Activated CD8-positive, alpha-beta memory T cell treated with anti-CD3 and anti-CD28 coated beads, Interleukin-2, amount 50 U/mL, for 4 hours (primary cell): ENCODE measurements around the gene SMIM14.
"Not testable (repeated sequence)": the region's sequence is repeated elsewhere in the genome, so short reads cannot be mapped to it uniquely, and the experiment has no call there.

Experiments used
- DNase-seq: peaks from one replicate; pipeline ENCODE4 v3.0.0-alpha.2; 2020

Gene SMIM14

DNA sequence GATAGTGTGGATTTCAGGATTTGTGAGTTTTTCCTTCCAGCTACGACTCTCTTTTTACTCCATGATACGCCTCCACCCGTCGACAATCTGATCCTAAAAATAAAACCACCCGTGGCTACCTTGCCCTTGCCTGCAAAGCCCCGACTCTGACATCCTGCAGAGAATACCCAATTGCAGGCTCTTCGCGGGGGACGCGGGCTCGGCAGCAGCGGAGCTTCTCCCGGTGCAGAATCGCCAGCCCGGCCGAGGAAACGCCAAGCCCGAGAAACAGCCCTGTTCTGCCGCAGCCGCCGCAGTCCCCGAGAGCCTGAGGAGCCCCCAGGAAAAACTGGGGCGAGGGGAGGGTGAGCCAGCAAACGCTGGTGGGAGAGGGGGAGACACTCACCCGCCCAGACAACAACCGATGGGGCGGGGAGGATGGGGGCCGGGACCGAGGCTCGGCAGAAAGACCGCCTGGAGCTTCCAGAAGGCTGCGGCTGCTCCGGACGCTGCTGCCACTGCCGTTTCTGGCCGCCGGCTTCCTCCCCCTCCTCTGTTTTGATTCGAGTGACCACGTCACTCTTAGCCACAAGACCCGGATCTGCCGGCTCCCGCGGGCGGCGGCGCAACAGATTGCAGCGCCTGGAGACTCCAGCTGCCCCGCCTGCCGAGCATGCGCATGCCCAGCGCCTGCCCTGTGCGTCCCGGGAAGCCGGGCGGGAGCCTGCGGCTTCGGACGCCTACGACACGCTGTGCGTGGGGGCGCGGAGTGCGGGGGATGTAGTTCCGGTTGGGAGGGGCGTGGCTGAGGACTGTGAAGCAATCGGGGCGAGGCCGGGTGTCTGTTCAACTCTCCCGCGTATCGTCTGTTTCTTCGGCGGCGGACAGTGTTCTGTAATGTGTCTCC is at the start of gene SMIM14:
Gene SMIM14, minus strand, starts transcription at position 512 of the 886 bp plus-strand sequence. CDS start 33,720 bp downstream, outside the sequence.
- DNase-seq: peak; percentile 91

DNA sequence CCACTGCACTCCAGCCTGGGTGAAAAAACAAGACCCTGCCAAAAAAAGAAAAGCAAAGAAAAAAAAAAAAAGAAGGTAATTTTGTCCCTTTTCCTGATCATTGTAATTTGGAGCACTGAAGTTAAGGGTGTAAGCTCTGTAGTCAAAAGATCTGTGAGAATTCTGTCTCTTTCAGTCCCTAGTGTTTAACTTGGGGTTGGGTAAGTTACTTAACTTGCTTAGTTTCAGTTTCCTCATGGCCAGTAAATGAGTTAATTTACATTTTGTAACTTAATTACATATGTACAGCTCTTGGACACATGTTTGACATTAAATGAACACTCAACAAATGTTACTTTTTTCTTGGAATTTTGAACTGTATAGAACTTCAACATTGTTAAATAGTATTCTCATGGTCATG is 48.3 kb upstream of the SMIM14 start:
- DNase-seq: no peak

DNA sequence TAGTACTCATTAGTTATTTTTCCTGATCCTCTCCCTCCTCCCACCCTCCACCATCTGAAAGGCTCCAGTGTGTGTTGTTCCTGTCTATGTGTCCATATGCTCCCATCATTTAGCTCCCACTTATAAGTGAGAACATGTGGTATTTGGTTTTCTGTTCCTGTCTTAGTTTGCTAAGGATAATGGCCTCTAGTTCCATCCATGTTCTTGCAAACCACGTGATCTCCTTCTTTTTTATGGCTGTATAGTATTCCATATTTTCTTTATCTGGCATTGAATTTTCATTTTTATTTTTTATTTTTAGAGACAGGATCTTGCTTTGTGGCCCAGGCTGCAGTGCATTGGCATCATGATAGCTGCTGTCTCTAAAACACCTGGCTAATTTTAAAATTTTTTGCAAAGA is 47.3 kb upstream of the SMIM14 start:
- DNase-seq: no peak

DNA sequence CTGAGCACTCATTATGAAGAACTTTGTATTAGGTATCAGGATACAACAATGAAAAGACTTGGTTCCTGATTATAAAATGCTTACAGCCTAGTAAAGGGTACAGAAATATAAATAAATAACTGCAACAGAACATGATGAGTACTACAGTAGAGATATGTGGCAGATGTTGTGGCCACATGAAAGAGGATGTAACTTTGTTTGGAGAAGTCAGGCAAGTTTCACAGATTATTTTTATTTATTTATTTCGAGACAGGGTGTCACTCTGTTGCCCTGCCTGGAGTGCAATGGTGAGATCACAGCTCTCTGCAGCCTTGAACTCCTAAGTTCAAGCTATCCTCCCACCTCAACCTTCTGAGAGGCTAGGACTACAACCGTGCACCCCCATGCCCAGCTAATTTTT is 43.5 kb upstream of the SMIM14 start:
- DNase-seq: no peak

DNA sequence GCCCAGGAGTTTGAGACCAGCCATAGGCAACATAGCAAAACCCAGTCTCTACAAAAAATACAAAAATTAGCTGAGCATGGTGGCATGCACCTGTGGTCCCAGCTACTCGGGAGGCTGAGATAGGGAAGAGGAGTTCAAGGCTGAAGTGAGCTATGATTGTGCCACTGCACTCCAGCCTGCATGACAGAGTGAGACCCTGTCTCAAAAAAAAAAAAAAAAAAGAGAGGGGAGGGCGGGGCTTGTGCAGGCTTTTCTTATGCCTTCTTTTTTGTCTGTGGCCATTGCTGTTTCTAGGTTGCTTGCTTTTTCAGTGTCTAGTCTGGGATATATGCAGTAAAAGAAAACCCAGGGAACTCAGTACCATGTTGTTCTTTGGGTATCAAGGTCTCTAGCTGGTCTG is 42.3 kb upstream of the SMIM14 start:
- DNase-seq: not testable (repeated sequence)

DNA sequence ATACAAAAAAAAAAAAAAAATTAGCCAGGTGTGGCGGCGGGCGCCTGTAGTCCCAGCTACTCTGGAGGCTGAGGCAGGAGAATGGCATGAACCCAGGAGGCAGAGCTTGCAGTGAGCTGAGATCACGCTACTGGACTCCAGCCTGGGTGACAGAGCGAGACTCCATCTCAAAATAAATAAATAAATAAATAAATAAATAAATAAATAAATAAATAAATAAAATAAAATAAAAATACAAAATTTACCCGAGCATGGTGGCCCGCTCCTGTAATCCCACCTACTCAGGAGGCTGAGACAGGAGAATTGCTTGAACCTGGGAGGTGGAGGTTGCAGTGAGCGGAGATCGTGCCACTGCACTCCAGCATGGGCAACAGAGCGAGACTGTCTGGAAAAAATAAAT is 37.0 kb upstream of the SMIM14 start:
- DNase-seq: not testable (repeated sequence)

DNA sequence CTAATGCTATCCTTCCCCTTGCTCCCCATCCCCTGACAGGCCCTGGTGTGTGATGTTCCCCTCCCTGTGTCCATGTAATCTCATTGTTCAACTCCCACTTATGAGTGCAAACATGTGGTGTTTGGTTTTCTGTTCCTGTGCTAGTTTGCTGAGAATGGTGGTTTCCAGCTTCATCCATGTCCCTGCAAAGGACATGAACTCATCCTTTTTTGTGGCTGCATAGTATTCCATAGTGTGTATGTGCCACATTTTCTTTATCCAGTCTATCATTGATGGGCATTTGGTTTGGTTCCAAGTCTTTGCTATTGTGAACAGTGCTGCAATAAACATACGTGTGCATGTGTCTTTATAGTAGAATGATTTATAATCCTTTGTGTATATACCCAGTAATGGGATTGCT is 31.6 kb upstream of the SMIM14 start:
- DNase-seq: not testable (repeated sequence)

DNA sequence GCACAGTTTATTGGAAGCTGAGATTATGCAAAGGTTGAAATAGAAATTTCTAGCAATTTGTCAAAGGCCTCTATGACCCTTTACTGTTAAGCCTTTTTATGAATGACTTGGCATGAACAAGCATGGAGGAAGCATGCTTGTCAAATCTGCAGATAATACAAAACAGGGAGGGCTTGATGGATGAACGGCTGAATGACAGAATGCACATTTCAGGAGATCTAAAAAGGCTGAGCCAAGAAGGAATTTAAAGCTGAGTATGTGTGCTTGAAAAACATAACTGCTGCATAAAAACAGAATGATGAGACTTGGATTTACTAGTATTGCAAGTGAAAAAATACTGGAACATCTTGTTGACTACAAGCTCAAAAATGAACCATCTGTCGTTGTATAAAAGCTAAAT is 30.2 kb upstream of the SMIM14 start:
- DNase-seq: no peak

DNA sequence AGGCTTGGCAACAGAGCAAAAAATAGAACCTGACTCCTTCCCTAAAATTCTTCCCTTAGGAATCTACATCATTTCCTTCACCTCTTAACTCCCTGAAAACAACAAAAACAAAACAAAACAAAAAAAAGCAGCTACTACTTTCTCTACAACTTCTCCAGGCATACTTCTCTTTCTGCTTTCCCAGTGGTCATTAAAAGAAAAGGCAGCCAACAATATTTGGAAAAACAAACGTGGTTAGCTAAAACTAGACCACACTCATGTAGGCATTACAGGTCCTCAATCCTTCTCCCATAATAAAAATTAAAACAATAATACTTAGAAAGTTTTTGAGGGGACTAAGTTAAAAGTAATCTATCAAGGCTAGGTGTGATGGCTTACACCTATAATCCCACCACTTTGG is 29.0 kb upstream of the SMIM14 start:
- DNase-seq: no peak

DNA sequence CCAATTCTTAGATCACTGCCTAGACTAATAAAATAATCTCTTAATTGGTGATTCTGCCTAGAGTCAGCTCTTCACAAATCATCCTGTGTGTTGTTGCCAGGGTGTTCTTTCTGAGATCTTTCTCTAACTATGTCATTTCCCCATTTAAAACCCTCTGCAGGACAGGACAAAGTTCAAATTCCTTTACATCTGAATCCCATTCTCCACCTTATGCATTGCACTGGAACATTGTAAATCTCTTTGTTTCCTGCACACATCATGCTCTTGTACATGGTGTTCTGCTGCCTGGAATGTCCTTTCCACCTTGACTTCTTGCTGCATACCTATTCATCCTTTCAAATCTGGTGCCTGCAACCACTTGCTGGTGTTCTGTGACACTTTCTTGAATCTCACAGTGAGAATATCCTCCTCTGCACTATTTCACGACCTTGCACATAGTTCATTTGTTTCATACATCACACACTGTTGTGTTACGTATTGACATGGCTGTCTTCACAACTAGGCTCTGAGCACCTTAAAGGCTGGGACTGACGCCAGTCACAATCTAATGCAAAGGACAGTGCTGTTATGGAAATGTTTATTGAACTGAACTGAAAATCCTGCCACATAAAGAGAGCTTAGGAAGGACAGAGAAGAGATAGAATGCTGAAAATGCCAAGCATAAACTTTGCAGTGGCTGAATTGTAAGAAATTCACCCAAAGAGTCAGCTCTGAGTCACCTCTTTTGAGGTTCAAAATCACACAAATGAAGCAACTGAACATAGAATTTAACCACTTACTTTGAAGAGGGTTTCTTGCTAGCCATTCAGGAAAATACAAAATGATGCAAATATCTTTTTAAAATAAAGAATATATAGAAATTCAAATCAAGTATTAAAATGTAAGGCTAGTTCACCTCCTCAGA is 26.4 kb upstream of the SMIM14 start:
- DNase-seq: no peak

DNA sequence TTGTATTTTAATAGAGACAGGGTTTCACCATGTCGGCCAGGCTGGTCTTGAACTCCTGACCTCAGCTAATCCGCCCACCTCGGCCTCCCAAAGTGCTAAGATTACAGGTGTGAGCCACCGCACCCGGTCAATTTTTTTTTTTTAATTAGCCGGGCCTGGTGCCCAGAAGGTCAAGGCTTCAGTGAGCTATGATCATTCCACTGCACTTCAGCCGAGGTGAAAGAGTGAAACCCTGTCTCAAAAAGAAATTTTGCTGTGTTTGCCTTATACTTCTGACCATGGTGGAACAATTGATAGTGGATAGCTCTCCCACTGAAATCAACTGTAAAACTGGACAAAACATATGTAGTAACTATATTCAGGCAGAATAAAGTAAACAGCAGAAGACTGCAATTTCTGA is 24.0 kb upstream of the SMIM14 start:
- DNase-seq: no peak

DNA sequence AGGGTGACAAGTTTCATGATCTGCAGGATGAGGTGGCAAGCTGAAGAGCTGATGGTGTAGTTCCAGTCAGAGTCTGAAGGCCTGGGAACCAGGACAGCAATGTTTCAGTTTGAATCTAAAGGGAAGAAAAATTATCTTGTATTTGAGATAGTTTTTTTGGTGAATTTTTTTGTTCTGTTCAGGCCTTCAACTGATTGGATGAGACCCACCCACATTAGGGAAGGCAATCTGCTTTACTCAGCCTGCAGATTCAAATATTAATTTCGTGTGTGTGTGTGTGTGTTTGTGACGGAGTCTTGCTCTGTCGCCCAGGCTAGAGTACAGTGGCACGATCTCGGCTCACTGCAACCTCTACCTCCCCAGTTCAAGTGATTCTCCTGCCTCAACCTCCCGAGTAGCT is 22.1 kb upstream of the SMIM14 start:
- no peak for DNase-seq

DNA sequence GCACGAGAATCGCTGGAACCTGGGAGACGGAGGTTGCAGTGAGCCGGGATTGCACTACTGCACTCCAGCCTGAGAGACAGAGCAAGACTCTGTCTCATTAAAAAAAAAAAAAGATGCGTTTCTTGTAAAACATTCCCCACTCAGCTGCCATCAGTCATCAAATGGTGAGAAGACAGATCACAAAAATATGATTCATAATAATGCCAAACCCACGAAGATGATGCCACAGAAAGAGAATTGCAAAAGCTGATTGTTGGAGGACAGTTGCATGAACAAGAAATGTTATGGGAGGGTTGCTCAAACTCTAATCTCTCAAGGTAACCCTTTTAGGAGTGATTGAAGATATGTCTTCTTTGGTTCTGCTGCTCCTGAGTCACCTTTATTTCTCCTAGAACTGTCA is 21.4 kb upstream of the SMIM14 start:
- DNase-seq: no peak

DNA sequence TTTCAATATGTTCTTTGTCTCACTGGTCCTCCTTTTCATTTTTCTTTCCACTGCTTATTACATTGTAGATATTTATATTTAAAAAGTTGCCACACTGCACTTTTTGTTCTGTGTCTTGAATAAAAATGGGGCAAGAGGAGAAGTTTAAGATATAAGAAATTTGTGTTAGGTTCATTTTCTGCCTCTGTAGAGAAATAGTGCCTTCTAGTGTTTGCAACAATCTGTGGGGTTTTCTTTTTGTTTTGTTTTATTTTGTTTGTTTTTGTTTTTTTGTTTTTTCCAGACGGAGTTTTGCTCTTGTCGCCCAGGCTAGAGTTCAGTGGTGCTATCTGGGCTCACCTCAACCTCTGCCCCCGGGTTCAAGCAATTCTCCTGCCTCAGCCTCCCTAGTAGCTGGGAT is 20.1 kb upstream of the SMIM14 start:
- DNase-seq: no peak

DNA sequence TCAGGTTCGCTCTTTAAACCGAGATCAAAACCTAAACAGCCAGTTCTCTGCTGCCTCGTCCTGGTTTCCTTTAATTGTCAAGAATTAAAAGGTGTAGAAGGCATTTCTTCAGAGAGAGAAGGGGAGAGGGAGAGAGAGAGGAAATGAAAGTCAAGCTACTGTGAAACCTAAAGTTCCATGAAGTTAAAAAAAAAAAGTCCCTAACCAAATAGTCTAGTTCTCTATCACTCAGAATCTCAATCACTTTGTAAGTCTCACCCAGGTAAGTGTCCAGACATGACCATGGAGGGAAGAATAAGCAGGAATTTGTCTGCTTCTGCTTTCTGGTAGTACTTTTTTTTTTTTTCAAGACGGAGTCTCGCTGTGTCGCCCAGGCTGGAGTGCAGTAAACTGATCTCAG is 18.8 kb upstream of the SMIM14 start:
- DNase-seq: no peak

DNA sequence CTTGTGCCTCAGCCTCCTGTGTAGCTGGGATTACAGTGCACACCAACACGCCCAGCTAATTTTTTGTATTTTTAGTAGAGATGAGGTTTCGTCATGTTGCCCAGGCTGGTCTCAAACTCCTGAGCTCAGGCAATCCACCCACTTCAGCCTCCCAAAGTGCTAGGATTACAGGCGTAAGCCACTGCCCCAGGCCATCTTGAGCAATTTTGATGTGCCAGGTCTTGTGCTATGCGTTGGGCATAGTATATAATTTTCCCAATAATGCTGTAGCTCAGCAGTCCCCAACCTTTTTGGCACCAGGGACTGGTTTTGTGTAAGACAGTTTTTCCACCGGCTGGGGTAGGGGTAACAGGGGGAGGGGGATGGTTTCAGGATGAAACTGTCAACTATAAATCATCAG is 18.0 kb upstream of the SMIM14 start:
- DNase-seq: not testable (repeated sequence)

DNA sequence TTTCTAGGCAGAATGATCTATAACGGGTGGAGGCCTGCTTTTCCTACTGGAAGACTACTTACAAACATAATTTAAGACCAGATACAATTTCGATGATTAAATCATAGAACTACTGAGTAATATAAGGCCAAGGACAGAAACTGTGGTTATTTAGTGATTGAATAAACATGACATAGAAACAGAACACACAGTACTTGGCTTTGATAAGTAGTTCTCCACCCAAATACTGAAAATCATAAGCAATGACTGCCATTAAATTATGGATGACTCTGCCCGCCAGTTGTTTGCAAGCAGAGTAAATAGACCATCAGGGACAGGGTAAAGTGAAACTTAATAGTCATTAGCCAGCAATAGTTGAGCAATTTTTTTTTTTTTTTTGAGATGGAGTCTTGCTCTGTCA is 17.2 kb upstream of the SMIM14 start:
- no peak for DNase-seq

DNA sequence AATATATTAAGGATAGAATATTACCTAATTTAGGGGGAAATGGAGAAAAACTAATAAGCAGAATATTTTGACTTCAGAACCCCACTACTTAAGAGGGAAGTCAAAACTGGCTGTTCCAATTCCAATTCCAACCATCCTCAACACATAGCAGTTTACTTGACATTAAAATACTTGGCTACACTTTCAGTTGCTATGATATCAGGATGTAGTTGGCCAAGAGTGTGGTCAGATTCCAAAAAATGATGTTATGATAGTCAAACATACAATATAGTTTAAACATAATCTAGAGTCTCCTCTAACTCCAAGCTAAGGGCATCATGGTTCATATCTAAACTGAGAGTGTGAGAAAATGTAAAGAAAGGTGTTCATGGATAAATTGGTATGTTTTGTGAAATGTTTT is 16.5 kb upstream of the SMIM14 start:
- DNase-seq: no peak

DNA sequence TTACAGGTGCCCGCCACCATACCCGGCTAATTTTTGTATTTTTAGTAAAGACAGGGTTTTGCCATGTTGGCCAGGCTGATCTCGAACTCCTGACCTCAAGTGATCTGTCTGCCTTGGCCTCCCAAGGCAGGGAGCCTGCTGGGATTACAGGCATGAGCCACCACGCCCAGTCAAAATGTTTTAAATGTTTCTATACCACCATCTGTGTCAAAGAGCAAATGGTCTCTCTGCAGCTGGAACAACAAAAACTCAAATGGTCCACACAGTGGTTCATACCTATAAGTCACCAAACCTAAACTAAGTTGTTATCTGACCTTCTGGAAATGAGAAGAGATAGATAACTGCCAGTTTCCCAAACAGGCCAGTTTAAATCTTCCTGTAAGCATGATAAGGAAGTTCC is 12.9 kb upstream of the SMIM14 start:
- not testable (repeated sequence) for DNase-seq

DNA sequence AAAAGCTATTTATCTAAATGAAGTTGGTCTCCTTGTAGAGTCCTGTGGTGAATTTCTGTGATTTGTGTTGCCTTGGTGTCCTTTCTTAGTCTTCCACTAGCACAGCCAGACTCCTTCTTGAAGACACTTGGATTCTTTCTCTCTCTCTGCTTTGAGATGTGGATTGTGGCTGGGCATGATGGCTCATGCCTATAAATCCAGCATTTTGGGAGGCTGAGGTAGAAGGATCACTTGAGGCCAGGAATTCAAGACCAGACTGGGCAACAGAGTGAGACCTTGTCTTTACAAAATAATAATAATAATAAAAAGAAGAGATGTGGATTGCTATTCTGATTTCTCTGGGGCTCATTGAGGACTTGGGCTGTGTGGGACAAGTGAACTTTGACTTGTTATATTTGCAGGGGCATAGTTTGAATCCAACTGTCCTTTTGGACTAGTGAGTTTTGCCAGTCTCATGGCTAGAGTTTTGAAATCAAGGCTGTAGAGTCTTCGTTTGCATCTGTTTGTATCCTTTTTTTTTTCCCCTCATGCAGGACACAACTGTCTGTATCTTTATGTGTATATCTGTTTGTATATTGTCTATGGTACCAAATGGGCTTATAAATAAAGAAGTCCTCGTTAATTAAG is 11.1 kb upstream of the SMIM14 start:
- no peak for DNase-seq

DNA sequence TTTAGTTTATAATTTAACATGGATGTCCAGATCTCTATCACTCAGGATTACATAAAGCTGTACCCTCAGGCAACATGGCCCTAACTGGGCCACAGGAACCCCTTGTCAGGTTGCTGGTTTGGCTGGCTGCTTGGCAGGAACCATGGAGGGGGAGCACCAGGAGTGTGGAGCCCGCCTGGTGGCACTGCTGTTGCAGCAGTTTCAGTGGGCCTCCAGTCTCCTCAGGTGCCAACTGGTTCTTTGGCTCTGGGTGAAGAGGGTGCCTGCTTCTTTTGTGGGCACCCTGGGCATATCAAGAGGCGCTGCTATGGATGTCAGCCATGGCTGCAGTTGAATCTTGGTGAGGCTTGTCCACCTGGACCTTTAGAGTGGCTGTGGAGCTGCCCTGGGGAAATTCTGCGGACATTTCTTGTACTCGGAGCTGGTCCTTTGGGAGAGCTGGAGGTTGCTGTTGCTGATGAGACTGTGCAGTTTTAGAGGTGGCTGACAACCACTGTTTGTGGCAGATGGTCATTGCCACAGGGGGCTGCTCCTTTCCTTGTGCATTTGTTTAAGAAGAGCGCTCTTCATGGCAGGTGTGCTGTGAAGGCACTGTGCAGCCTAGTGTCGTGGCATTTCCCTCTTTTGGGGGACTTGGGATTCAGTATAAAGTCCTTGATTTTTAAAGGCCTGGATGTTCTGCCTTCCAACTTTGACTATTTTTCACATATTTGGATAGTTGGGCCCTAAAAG is 10.3 kb upstream of the SMIM14 start:
- no peak for DNase-seq

DNA sequence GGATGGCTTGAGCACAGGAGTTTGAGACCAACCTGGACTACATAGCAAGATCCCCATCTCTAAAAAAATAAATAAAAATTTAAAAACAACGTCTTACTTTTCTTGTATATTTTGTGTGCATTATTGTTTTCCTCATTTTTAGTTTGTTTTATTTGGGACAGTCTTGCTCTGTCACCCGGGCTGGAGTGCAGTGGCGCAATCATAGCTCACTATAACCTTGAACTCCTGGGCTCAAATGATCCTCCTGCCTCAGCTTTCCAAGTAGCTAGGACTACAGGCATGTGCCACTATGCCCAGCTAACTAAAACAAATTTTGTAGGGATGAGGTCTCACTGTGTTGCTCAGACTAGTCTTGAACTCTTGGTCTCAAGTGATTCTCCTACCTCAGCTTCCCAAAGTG is 9.5 kb upstream of the SMIM14 start:
- no peak for DNase-seq
